Measurements from ENCODE around the gene SIK2. TPM values are rescaled to one million over a fixed set of nuclear protein-coding genes. Genes with fewer than 3 reads are reported as not detected.

Gene SIK2
- total and polyA plus RNA-seq, 2 donors from 2014 or later: 6.4 to 40.1 TPM

GRCh38 chr11:111561306-111561705 is 40.9 kb upstream of the SIK2 start:
- Histone ChIP-seq H3K27ac (ENCODE audit: low read depth in 2 of 2, low read length in 2 of 2) (no peak overlapping the region), H3K36me3 (ENCODE audit: control insufficient read depth in 2 of 3, insufficient read depth in 3 of 3, low read length in 3 of 3) (no peaks in the 10 kb centered on the region), H3K9ac (ENCODE audit: low read length in 3 of 3) (no peak overlapping the region), H3K4me1 (ENCODE audit: control insufficient read depth in 2 of 3, insufficient read depth in 2 of 3, low read depth in 1 of 3, low read length in 3 of 3) (peaks cover 0 to 2% (median 0%) of the 10 kb centered on the region in 3 donors), H3K27me3 (ENCODE audit: control insufficient read depth, insufficient read depth, low read length) (no peaks in the 10 kb centered on the region), H3K4me3 (ENCODE audit: low read length in 3 of 3) (no peak overlapping the region), H3K9me3 (ENCODE audit: control insufficient read depth in 2 of 3, insufficient read depth in 1 of 3, low read length in 3 of 3) (peaks cover 0 to under 1% (median 0%) of the 10 kb centered on the region in 3 donors)
- intact Hi-C loops (cut with DNase I): no loop called here
- DNase-seq (no peak), FAIRE-seq (no peak)
- no peak for TF ChIP-seq CTCF (IDR thresholded peaks at IDR 0.05; ENCODE audit: borderline replicate concordance, extremely low read depth, insufficient read depth)

GRCh38 chr11:111561791-111562325 is 40.4 kb upstream of the SIK2 start:
- TF ChIP-seq CTCF (IDR thresholded peaks at IDR 0.05; ENCODE audit: borderline replicate concordance, extremely low read depth, insufficient read depth): no peak
- H3K9me3 ChIP-seq (ENCODE audit: control insufficient read depth in 2 of 3, insufficient read depth in 1 of 3, low read length in 3 of 3): no peaks in the 10 kb centered on the region
- peaks cover 0 to 2% (median 0%) of the 10 kb centered on the region in 3 donors for H3K4me1 ChIP-seq (ENCODE audit: control insufficient read depth in 2 of 3, insufficient read depth in 2 of 3, low read depth in 1 of 3, low read length in 3 of 3)
- FAIRE-seq (no peak), DNase-seq (no peak)
- H3K27ac ChIP-seq (ENCODE audit: low read depth in 2 of 2, low read length in 2 of 2): no peak overlapping the region
- no peaks in the 10 kb centered on the region for H3K27me3 ChIP-seq (ENCODE audit: control insufficient read depth, insufficient read depth, low read length)
- intact Hi-C loops (cut with DNase I): no loop called here
- no peak overlapping the region for H3K9ac ChIP-seq (ENCODE audit: low read length in 3 of 3)
- H3K4me3 ChIP-seq (ENCODE audit: low read length in 3 of 3): no peak overlapping the region
- no peaks in the 10 kb centered on the region for H3K36me3 ChIP-seq (ENCODE audit: control insufficient read depth in 2 of 3, insufficient read depth in 3 of 3, low read length in 3 of 3)

DNA sequence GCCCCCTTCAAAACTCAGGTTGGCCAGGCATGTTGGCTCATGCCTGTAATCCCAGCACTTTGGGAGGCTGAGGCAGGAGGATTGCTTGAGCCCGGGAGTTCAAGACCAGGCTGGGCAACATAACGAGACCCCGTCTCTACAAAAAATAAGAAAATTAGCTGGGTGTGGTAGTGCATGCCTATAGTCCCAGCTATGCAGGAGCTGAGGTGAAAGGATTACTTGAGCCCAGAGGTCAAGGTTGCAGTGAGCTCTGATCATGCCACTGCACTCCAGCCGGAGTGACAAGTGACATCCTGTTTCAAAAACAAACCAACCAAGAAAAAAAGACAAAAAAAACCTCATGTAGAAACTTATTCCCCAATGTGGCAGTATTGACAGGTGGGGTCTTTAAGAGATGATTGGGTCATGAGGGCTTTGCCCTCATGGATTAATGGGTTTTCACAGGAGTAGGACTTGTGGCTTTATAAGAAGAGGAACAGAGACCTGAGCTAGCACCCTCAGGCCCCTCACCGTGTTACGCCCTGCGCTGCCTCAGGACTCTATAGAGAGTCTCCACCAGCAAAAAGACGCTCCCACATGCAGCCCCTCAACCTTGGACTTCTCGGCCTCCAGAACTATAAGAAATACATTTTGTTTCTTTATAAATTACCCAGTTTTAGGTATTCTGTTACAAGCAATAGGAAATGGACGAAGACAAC is 39.4 kb upstream of the SIK2 start:
- FAIRE-seq (no peak), DNase-seq (no peak)
- no peaks in the 10 kb centered on the region for H3K36me3 ChIP-seq (ENCODE audit: control insufficient read depth in 2 of 3, insufficient read depth in 3 of 3, low read length in 3 of 3)
- no peak overlapping the region for H3K4me3 ChIP-seq (ENCODE audit: low read length in 3 of 3)
- no peak for TF ChIP-seq CTCF (IDR thresholded peaks at IDR 0.05; ENCODE audit: borderline replicate concordance, extremely low read depth, insufficient read depth)
- no peaks in the 10 kb centered on the region for H3K27me3 ChIP-seq (ENCODE audit: control insufficient read depth, insufficient read depth, low read length)
- H3K27ac ChIP-seq (ENCODE audit: low read depth in 2 of 2, low read length in 2 of 2): no peak overlapping the region
- intact Hi-C loops (cut with DNase I): no loop called here
- no peaks in the 10 kb centered on the region for H3K9me3 ChIP-seq (ENCODE audit: control insufficient read depth in 2 of 3, insufficient read depth in 1 of 3, low read length in 3 of 3)
- no peak overlapping the region for H3K9ac ChIP-seq (ENCODE audit: low read length in 3 of 3)
- peaks cover 0 to 2% (median 0%) of the 10 kb centered on the region in 3 donors for H3K4me1 ChIP-seq (ENCODE audit: control insufficient read depth in 2 of 3, insufficient read depth in 2 of 3, low read depth in 1 of 3, low read length in 3 of 3)

Measured in kidney (tissue), 14 donors.